HepG2 (cell line): ENCODE data around the gene C20orf204. TPM values are rescaled to one million over a fixed set of nuclear protein-coding genes. Genes with fewer than 3 reads are reported as not detected.

Source experiments
- AHR ChIP-seq: IDR thresholded peaks from 2 replicates; pipeline ENCODE4 v1.6.1; 2018; ENCODE audit warnings: missing genetic modification reagents, missing compliant biosample characterization
- FOSL1 ChIP-seq: sonication (generic); formaldehyde crosslinking; IDR thresholded peaks from 2 replicates; pipeline ENCODE4 v1.9.0; 2021; ENCODE audit warnings: missing genetic modification reagents, borderline replicate concordance
- HNRNPLL ChIP-seq: fragments of 200-400 bp; formaldehyde crosslinking; IDR thresholded peaks from 2 replicates; pipeline ENCODE4 v1.6.1; 2017; ENCODE audit warnings: mild to moderate bottlenecking, low read depth, low read length; ENCODE audit not compliant: poor library complexity, severe bottlenecking
- MIER2 ChIP-seq: IDR thresholded peaks from 2 replicates; pipeline ENCODE4 v1.6.1; 2016; ENCODE audit warnings: missing biosample characterization, missing genetic modification reagents
- NFKB2 ChIP-seq: sonication (generic); formaldehyde crosslinking; IDR thresholded peaks from 2 replicates; pipeline ENCODE4 v1.4.0; 2020; ENCODE audit warnings: missing genetic modification reagents, borderline replicate concordance
- PITX1 ChIP-seq: sonication (generic); formaldehyde crosslinking; IDR thresholded peaks from 2 replicates; pipeline ENCODE4 v1.5.1; 2020; ENCODE audit warnings: mild to moderate bottlenecking, missing genetic modification reagents
- RFX1 ChIP-seq: fragments of 450-650 bp; IDR thresholded peaks from 2 replicates; pipeline ENCODE4 v1.6.1; 2017
- SMYD3 ChIP-seq: sonication (generic); formaldehyde crosslinking; IDR thresholded peaks from 2 replicates; pipeline ENCODE4 v1.8.1; 2023; ENCODE audit warnings: mild to moderate bottlenecking, missing genetic modification reagents
- SSRP1 ChIP-seq: IDR thresholded peaks from 2 replicates; pipeline ENCODE4 v1.6.1; 2016; ENCODE audit warnings: control low read depth
- TOPORS ChIP-seq: sonication (generic); formaldehyde crosslinking; IDR thresholded peaks from 2 replicates; pipeline ENCODE4 v1.8.0; 2023; ENCODE audit warnings: mild to moderate bottlenecking, missing genetic modification reagents
- ZFP1 ChIP-seq: IDR thresholded peaks from 2 replicates; pipeline ENCODE4 v1.6.1; 2016
- ZNF3 ChIP-seq: IDR thresholded peaks from 2 replicates; pipeline ENCODE4 v1.7.0; 2017; ENCODE audit warnings: inconsistent platforms
- ZNF530 ChIP-seq: sonication (generic); formaldehyde crosslinking; IDR thresholded peaks from 2 replicates; pipeline ENCODE4 v1.5.0; 2020; ENCODE audit warnings: low read depth, mild to moderate bottlenecking, missing genetic modification reagents
- ZNF557 ChIP-seq: sonication (generic); formaldehyde crosslinking; IDR thresholded peaks from 2 replicates; pipeline ENCODE4 v1.4.0; 2020; ENCODE audit warnings: missing genetic modification reagents
- ZNF629 ChIP-seq: sonication (generic); formaldehyde crosslinking; conservative IDR thresholded peaks from 2 replicates; pipeline ENCODE4 v1.5.0; 2020; ENCODE audit warnings: missing genetic modification reagents
- ZNF720 ChIP-seq: sonication (generic); formaldehyde crosslinking; IDR thresholded peaks from 2 replicates; pipeline ENCODE4 v1.4.0; 2020; ENCODE audit warnings: missing genetic modification reagents
- ZNF790 ChIP-seq: sonication (generic); formaldehyde crosslinking; IDR thresholded peaks from 2 replicates; pipeline ENCODE4 v1.8.0; 2022; ENCODE audit warnings: missing genetic modification reagents, mild to moderate bottlenecking, borderline replicate concordance
- polyA plus RNA-seq, 8 experiments: library from polyadenylated mRNA; depleted of rRNA in 3 of 8; stranded (reverse) in 7 of 8; unstranded in 1 of 8; fragments of >200 nt; fragmentation: Illumina TruSeq in 4 of 8; extraction: Trizol in 4 of 8; gene quantifications; 2 replicates each; pipeline versions ENCODE4 v1.2.1 to v1.2.3, GENCODE V29; 2011 to 2016; ENCODE audit warnings: low read depth in 4 of 8, missing spikeins in 1 of 8, mixed read lengths in 1 of 8; ENCODE audit not compliant: insufficient read depth in 1 of 8
- total RNA-seq, 5 experiments: library from RNA; depleted of rRNA; stranded (reverse); fragments of >200 nt; fragmentation: Illumina TruSeq; extraction: Trizol; gene quantifications; 2 replicates each; pipeline ENCODE4 v1.2.3, GENCODE V29; 2016; ENCODE audit warnings: low read depth in 1 of 5
- TF ChIP-seq, protein P1 (sequence below): sonication (generic); formaldehyde crosslinking; IDR thresholded peaks from 2 replicates; pipeline ENCODE4 v1.5.0; 2020; ENCODE audit warnings: missing genetic modification reagents
- TF ChIP-seq, protein P2 (sequence below): sonication (generic); formaldehyde crosslinking; IDR thresholded peaks from 2 replicates; pipeline ENCODE4 v1.4.0; 2020; ENCODE audit warnings: missing genetic modification reagents, borderline replicate concordance
- TF ChIP-seq, protein P3 (sequence below): sonication (generic); formaldehyde crosslinking; IDR thresholded peaks from 2 replicates; pipeline ENCODE4 v1.5.0; 2020; ENCODE audit warnings: missing genetic modification reagents
- TF ChIP-seq, protein P4 (sequence below): sonication (generic); formaldehyde crosslinking; IDR thresholded peaks from 2 replicates; pipeline ENCODE4 v1.4.0; 2020; ENCODE audit warnings: missing genetic modification reagents
- TF ChIP-seq, protein P5 (sequence below): sonication (generic); formaldehyde crosslinking; IDR thresholded peaks from 2 replicates; pipeline ENCODE4 v1.8.0; 2022; ENCODE audit warnings: mild to moderate bottlenecking, missing genetic modification reagents, moderate library complexity

Gene C20orf204
- total and polyA plus RNA-seq, 2 of the 13 experiments (the other 11 are each of a cell fraction or from before 2014, with no cell fraction given), result 22.1 to 80.0 TPM

DNA sequence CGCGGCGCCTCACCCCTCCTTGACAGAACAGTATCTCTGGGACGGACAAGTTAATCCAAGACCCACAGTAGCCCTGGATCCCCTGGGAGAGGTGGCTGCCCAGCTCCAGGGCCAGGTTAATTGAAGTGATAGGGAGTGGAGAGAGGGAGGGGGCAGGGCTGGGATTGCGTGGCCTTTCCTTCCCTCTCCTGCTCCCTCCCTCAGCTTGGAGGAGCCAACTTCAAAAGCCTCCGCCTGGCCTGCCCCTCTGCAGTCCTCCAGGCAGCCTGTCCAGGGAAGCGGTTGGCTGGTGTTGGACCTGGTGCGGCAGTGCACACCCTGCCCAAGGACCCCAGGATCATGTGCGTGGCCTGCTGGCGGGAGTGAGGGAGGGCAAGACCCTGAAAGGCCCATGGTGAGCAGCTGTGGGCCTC lies at the start of gene C20orf204 (continued):
- TF ChIP-seq, protein P1, sequence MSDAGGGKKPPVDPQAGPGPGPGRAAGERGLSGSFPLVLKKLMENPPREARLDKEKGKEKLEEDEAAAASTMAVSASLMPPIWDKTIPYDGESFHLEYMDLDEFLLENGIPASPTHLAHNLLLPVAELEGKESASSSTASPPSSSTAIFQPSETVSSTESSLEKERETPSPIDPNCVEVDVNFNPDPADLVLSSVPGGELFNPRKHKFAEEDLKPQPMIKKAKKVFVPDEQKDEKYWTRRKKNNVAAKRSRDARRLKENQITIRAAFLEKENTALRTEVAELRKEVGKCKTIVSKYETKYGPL (CRISPR knock-in tag), result no peak
- TF ChIP-seq ZFP1 (no peak; the same call in 1 of the 2 replicates), ZNF557 (CRISPR knock-in tag) (0 out of 2 replicates have a peak, but pooled peaks have one; percentile 36), FOSL1 (CRISPR knock-in tag) (no peak), ZNF3 (CRISPR knock-in tag) (no peak), ZNF790 (CRISPR knock-in tag) (no peak), RFX1 (no peak; the same call in 1 of the 2 replicates), ZNF530 (CRISPR knock-in tag) (no peak; the same call in 1 of the 2 replicates), ZNF629 (CRISPR knock-in tag) (no peak), PITX1 (CRISPR knock-in tag) (peak; percentile 49), SMYD3 (CRISPR knock-in tag) (no peak), ZNF720 (CRISPR knock-in tag) (no peak), AHR (CRISPR knock-in tag) (peak; percentile 93), NFKB2 (CRISPR knock-in tag) (peak; percentile 75; the same call in 1 of the 2 replicates), TOPORS (CRISPR knock-in tag) (no peak), MIER2 (CRISPR knock-in tag) (no peak; the same call in 1 of the 2 replicates), SSRP1 (CRISPR knock-in tag) (peak; percentile 69; the same call in 1 of the 2 replicates), HNRNPLL (peak; percentile 67)
- TF ChIP-seq, protein P2, sequence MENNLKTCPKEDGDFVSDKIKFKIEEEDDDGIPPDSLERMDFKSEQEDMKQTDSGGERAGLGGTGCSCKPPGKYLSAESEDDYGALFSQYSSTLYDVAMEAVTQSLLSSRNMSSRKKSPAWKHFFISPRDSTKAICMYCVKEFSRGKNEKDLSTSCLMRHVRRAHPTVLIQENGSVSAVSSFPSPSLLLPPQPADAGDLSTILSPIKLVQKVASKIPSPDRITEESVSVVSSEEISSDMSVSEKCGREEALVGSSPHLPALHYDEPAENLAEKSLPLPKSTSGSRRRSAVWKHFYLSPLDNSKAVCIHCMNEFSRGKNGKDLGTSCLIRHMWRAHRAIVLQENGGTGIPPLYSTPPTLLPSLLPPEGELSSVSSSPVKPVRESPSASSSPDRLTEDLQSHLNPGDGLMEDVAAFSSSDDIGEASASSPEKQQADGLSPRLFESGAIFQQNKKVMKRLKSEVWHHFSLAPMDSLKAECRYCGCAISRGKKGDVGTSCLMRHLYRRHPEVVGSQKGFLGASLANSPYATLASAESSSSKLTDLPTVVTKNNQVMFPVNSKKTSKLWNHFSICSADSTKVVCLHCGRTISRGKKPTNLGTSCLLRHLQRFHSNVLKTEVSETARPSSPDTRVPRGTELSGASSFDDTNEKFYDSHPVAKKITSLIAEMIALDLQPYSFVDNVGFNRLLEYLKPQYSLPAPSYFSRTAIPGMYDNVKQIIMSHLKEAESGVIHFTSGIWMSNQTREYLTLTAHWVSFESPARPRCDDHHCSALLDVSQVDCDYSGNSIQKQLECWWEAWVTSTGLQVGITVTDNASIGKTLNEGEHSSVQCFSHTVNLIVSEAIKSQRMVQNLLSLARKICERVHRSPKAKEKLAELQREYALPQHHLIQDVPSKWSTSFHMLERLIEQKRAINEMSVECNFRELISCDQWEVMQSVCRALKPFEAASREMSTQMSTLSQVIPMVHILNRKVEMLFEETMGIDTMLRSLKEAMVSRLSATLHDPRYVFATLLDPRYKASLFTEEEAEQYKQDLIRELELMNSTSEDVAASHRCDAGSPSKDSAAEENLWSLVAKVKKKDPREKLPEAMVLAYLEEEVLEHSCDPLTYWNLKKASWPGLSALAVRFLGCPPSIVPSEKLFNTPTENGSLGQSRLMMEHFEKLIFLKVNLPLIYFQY, result peak; percentile 35
- TF ChIP-seq, protein P3, sequence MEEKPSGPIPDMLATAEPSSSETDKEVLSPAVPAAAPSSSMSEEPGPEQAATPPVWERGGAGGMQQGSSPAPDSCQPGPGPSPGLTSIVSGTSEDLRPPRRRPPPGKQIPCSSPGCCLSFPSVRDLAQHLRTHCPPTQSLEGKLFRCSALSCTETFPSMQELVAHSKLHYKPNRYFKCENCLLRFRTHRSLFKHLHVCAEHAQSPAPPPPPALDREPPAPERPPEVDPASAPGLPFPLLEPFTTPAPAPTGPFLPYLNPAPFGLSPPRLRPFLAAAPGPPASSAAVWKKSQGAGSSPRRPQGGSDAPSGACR (CRISPR knock-in tag), result peak; percentile 98
- TF ChIP-seq, protein P4, sequence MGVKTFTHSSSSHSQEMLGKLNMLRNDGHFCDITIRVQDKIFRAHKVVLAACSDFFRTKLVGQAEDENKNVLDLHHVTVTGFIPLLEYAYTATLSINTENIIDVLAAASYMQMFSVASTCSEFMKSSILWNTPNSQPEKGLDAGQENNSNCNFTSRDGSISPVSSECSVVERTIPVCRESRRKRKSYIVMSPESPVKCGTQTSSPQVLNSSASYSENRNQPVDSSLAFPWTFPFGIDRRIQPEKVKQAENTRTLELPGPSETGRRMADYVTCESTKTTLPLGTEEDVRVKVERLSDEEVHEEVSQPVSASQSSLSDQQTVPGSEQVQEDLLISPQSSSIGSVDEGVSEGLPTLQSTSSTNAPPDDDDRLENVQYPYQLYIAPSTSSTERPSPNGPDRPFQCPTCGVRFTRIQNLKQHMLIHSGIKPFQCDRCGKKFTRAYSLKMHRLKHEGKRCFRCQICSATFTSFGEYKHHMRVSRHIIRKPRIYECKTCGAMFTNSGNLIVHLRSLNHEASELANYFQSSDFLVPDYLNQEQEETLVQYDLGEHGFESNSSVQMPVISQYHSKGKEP (CRISPR knock-in tag), result peak; percentile 39; the same call in 1 of the 2 replicates
- TF ChIP-seq, protein P5, sequence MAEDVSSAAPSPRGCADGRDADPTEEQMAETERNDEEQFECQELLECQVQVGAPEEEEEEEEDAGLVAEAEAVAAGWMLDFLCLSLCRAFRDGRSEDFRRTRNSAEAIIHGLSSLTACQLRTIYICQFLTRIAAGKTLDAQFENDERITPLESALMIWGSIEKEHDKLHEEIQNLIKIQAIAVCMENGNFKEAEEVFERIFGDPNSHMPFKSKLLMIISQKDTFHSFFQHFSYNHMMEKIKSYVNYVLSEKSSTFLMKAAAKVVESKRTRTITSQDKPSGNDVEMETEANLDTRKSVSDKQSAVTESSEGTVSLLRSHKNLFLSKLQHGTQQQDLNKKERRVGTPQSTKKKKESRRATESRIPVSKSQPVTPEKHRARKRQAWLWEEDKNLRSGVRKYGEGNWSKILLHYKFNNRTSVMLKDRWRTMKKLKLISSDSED (CRISPR knock-in tag), result no peak
